A673 (cell line): ENCODE results near the gene TMEM272. TPM values are rescaled to one million over a fixed set of nuclear protein-coding genes. Genes with fewer than 3 reads are reported as not detected.

Experiments
- BruUV-seq: library from RNA; stranded (reverse); fragments of 400-500 nt; replicated peaks from 2 replicates; lab custom pipeline; 2021; lab: Mats Ljungman, UMichigan
- CTCF ChIA-PET: fragments of 300-600 bp; sonication (Branson Sonifier 250); formaldehyde crosslinking; loops from one replicate; lab custom pipeline; 2022; ENCODE audit warnings: antibody characterized with exemption; lab: Charles Lee
- POLR2A ChIA-PET: fragments of 300-600 bp; sonication (Branson Sonifier 250); formaldehyde crosslinking; loops from one replicate; lab custom pipeline; 2022; ENCODE audit warnings: antibody characterized with exemption; ENCODE audit not compliant: low non-redundant PET; lab: Charles Lee
- DNase-seq: peaks from one replicate; pipeline ENCODE4 v3.0.0-alpha.2; 2015; ENCODE audit warnings: low spot score
- H3K27ac ChIP-seq: fragments of 200-600 bp; sonication (generic); 2 replicates; pipeline ENCODE4 v1.5.1; 2016; ENCODE audit warnings: mixed run types, low read depth, mild to moderate bottlenecking, mixed read lengths, antibody characterized with exemption, low read length; ENCODE audit not compliant: poor library complexity, severe bottlenecking
- H3K27me3 ChIP-seq: fragments of 200-600 bp; sonication (generic); replicated peaks from 2 replicates; pipeline ENCODE4 v1.6.1; 2017; ENCODE audit warnings: mixed run types, low read depth, mild to moderate bottlenecking, mixed read lengths, antibody characterized with exemption, low read length; ENCODE audit not compliant: insufficient read depth, poor library complexity
- H3K36me3 ChIP-seq: fragments of 200-600 bp; sonication (generic); 2 replicates; pipeline ENCODE4 v1.6.1; 2016; ENCODE audit warnings: mixed run types, mild to moderate bottlenecking, mixed read lengths, antibody characterized with exemption, low read length; ENCODE audit not compliant: insufficient read depth, poor library complexity, severe bottlenecking
- H3K4me1 ChIP-seq: fragments of 200-600 bp; sonication (generic); 2 replicates; pipeline ENCODE4 v1.6.1; 2017; ENCODE audit warnings: mixed run types, mild to moderate bottlenecking, mixed read lengths, antibody characterized with exemption, low read length; ENCODE audit not compliant: insufficient read depth, poor library complexity, severe bottlenecking
- H3K4me3 ChIP-seq: fragments of 200-600 bp; sonication (generic); 2 replicates; pipeline ENCODE4 v1.5.1; 2016; ENCODE audit warnings: low read depth, mixed run types, mild to moderate bottlenecking, mixed read lengths, low read length; ENCODE audit not compliant: poor library complexity, severe bottlenecking
- H3K9me3 ChIP-seq: fragments of 200-600 bp; sonication (generic); 2 replicates; pipeline ENCODE4 v1.6.1; 2016; ENCODE audit warnings: mixed run types, low read depth, mild to moderate bottlenecking, mixed read lengths, antibody characterized with exemption, low read length; ENCODE audit not compliant: poor library complexity, severe bottlenecking
- EZH2 ChIP-seq: fragments of 200-600 bp; sonication (generic); IDR thresholded peaks from 2 replicates; pipeline ENCODE4 v1.6.1; 2017; ENCODE audit warnings: borderline replicate concordance, low read depth, mild to moderate bottlenecking, mixed read lengths, antibody characterized with exemption, low read length; ENCODE audit not compliant: poor library complexity, severe bottlenecking
- intact Hi-C: fragments of 100-400 bp; cut with micrococcal nuclease; formaldehyde crosslinking; loops from one replicate; pipeline ENCODE4 v1.10.0; 2022; ENCODE audit not compliant: unreplicated experiment
- total RNA-seq: library from RNA; stranded (reverse); gene quantifications from 2 replicates; pipeline ENCODE4 v1.2.3, GENCODE V29; 2021
- TF ChIP-seq, protein P1 (sequence below): fragments of 300-800, 200-600 bp; sonication (generic); conservative IDR thresholded peaks from 2 replicates; pipeline ENCODE4 v1.5.1; 2017; ENCODE audit warnings: low read depth, mild to moderate bottlenecking, antibody characterized with exemption, low read length, moderate library complexity, mixed read lengths

TMEM272 gene
- total RNA-seq, 1 experiment from 2014 or later: not detected

DNA sequence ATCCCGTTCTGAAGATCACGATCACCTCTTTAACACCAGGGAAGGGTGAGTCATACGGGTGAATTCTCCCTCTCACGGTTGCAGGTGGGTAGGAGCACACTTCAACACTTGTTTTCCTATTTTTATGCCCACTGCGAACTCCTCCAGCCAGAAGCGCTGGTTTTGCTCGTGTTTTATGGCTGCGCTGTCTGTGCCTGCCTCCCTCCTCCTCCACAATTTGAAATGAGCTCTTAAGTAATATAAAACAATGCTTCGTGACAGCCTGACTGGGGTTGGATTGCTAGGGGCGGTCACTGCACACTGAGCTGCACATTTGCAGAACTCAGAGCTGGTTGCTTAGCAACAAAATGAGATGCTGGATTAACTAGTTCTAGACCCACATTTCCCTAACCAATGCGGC, 29.7 kb upstream of the TMEM272 start:
- Histone ChIP-seq H3K27me3 (peaks cover 5% of the 10 kb centered on the region), H3K9me3 (no peaks in the 10 kb centered on the region), H3K36me3 (no peaks in the 10 kb centered on the region), H3K4me1 (no peaks in the 10 kb centered on the region), H3K27ac (no peak overlapping the region), H3K4me3 (no peak overlapping the region)
- no TSS peak for BruUV-seq
- ChIA-PET POLR2A (no interaction called here), CTCF (no interaction called here)
- DNase-seq: no peak
- TF ChIP-seq, protein P1, sequence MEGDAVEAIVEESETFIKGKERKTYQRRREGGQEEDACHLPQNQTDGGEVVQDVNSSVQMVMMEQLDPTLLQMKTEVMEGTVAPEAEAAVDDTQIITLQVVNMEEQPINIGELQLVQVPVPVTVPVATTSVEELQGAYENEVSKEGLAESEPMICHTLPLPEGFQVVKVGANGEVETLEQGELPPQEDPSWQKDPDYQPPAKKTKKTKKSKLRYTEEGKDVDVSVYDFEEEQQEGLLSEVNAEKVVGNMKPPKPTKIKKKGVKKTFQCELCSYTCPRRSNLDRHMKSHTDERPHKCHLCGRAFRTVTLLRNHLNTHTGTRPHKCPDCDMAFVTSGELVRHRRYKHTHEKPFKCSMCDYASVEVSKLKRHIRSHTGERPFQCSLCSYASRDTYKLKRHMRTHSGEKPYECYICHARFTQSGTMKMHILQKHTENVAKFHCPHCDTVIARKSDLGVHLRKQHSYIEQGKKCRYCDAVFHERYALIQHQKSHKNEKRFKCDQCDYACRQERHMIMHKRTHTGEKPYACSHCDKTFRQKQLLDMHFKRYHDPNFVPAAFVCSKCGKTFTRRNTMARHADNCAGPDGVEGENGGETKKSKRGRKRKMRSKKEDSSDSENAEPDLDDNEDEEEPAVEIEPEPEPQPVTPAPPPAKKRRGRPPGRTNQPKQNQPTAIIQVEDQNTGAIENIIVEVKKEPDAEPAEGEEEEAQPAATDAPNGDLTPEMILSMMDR: no peak
- TF ChIP-seq EZH2: no peak
- intact Hi-C loops: no loop called here

DNA sequence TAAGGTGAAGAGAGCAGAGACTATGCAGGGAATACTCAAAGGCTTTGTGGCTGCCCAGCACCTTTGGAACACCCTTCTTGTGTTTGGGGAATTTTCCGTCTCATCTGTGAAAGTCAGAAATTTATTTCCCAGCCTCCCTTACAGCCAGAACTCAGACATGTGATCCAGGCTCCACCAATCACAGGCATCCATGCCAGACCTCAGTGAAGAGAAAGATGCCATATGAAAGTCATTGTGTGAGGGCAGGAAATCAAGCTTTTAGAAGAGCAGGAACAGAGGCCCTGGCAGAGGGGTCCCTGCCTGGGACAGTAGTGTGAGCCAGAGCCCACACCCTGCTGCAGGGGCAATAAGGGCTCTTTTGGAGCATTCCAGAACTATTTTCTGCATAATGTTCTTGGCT, 28.9 kb upstream of the TMEM272 start:
- Histone ChIP-seq H3K27ac (no peak overlapping the region), H3K4me1 (no peaks in the 10 kb centered on the region), H3K4me3 (no peak overlapping the region), H3K9me3 (no peaks in the 10 kb centered on the region), H3K27me3 (peaks cover 5% of the 10 kb centered on the region), H3K36me3 (no peaks in the 10 kb centered on the region)
- TF ChIP-seq EZH2: no peak
- TF ChIP-seq, protein P1: no peak
- no peak for DNase-seq
- intact Hi-C loops: no loop called here
- POLR2A ChIA-PET: no interaction called here
- CTCF ChIA-PET: interaction anchor here (0.7 kb wide), 1 partner anchor 19 kb away, joined by 4 read pairs; no protein-coding TSS in a partner anchor
- BruUV-seq: no TSS peak

DNA sequence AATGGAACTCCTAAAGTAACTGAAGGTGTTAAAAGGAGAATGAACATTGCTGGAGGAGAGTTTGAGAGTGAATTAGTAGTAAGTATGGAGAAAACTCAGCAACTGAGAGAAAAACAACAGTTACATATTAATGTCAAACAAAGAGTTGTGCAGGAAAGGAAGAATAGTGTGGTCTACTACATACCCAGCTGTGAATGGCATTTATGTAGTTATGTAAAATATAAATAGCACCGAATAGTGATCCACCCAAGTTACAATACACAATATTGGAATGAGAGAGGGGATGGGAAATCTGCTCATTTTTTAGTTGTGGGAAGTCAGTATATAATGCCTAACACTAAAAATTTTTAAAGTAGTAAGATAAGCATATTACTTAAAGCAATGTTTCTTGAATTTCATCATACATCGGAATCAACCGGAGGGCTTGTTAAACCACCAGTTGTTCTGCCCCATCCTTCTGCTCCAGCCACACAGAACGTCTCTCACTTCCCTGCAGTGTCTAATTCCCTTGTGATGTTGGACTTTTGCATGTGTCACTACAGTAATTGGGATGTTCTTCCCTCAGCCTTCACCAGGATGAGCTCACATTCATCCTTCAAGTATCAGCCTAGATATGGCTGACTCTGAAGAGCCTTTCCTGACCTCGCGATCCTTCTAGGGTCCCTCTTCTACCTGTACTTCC, 28.3 kb upstream of the TMEM272 start:
- BruUV-seq: no TSS peak
- ChIA-PET CTCF (interaction anchor here (0.7 kb wide), 1 partner anchor 20 kb away, joined by 4 read pairs; no protein-coding TSS in a partner anchor), POLR2A (no interaction called here)
- TF ChIP-seq, protein P1: no peak
- no peak for TF ChIP-seq EZH2
- no peak overlapping the region for H3K4me3 ChIP-seq
- H3K27ac ChIP-seq: no peak overlapping the region
- H3K36me3 ChIP-seq: no peaks in the 10 kb centered on the region
- intact Hi-C loops: no loop called here
- no peaks in the 10 kb centered on the region for H3K9me3 ChIP-seq
- H3K27me3 ChIP-seq: peaks cover 5% of the 10 kb centered on the region
- DNase-seq: no peak
- no peaks in the 10 kb centered on the region for H3K4me1 ChIP-seq
